WTC11 (cell line): Measurements from ENCODE around the gene SMIM20. TPM values are rescaled to one million over a fixed set of nuclear protein-coding genes. Genes with fewer than 3 reads are reported as not detected.

Experiments used
- ATAC-seq: fragments of 200-7000 bp; cut with Tn5 transposase; 2 replicates; pipeline ENCODE4 v1.10.0; 2021; ENCODE audit warnings: mild to moderate bottlenecking, moderate library complexity
- CTCF ChIA-PET: fragments of 300-600 bp; sonication (Branson Sonifier 250); formaldehyde crosslinking; loops from one replicate; lab custom pipeline; 2021; ENCODE audit warnings: antibody characterized with exemption; lab: Charles Lee
- POLR2A ChIA-PET: fragments of 350-600 bp; sonication (Branson Sonifier 250); formaldehyde crosslinking; loops from one replicate; lab custom pipeline; 2021; ENCODE audit warnings: antibody characterized with exemption; lab: Charles Lee
- DNase-seq: peaks from one replicate; pipeline ENCODE4 v3.0.0; 2021; ENCODE audit warnings: low spot score
- H3K27ac Mint-ChIP-seq: 2 replicates; pipeline ENCODE4 v1.8.0; 2021; ENCODE audit warnings: mixed read lengths
- H3K27me3 Mint-ChIP-seq: 2 replicates; pipeline ENCODE4 v1.8.0; 2021; ENCODE audit warnings: low read depth, mild to moderate bottlenecking, moderate library complexity, mixed read lengths
- H3K36me3 Mint-ChIP-seq: 2 replicates; pipeline ENCODE4 v1.8.0; 2021; ENCODE audit warnings: mixed read lengths
- H3K4me1 Mint-ChIP-seq: 2 replicates; pipeline ENCODE4 v1.8.0; 2022; ENCODE audit warnings: mixed read lengths
- H3K4me3 Mint-ChIP-seq: 2 replicates; pipeline ENCODE4 v1.8.0; 2021; ENCODE audit warnings: mild to moderate bottlenecking, moderate library complexity, mixed read lengths
- H3K9me3 Mint-ChIP-seq: 2 replicates; pipeline ENCODE4 v1.8.0; 2021; ENCODE audit warnings: mixed read lengths
- ESRRA ChIP-seq: sonication (generic); formaldehyde crosslinking; IDR thresholded peaks from 2 replicates; pipeline ENCODE4 v1.8.1; 2022; ENCODE audit warnings: mild to moderate bottlenecking, missing genetic modification reagents, borderline replicate concordance
- GRHL2 ChIP-seq: fragments of 250-450 bp; sonication (Bioruptor Pico); IDR thresholded peaks from 2 replicates; pipeline ENCODE4 v1.8.0; 2022; ENCODE audit warnings: mild to moderate bottlenecking, moderate library complexity; ENCODE audit not compliant: insufficient replicate concordance, severe bottlenecking
- KAT7 ChIP-seq: sonication (generic); formaldehyde crosslinking; IDR thresholded peaks from 2 replicates; pipeline ENCODE4 v1.8.1; 2023; ENCODE audit warnings: missing genetic modification reagents, mild to moderate bottlenecking, borderline replicate concordance
- MYBL2 ChIP-seq: sonication (generic); formaldehyde crosslinking; IDR thresholded peaks from 2 replicates; pipeline ENCODE4 v1.8.1; 2023; ENCODE audit warnings: mild to moderate bottlenecking, moderate library complexity, missing genetic modification reagents
- OVOL2 ChIP-seq: fragments of 250-450 bp; sonication (Bioruptor Pico); IDR thresholded peaks from 2 replicates; pipeline ENCODE4 v1.9.0; 2021; ENCODE audit warnings: mild to moderate bottlenecking, borderline replicate concordance
- PRRX2 ChIP-seq: fragments of 250-450 bp; sonication (Bioruptor Pico); IDR thresholded peaks from 2 replicates; pipeline ENCODE4 v1.8.0; 2021; ENCODE audit warnings: mild to moderate bottlenecking
- RORB ChIP-seq: fragments of 250-450 bp; sonication (Bioruptor Pico); IDR thresholded peaks from 2 replicates; pipeline ENCODE4 v1.9.0; 2021; ENCODE audit warnings: mild to moderate bottlenecking
- SMAD3 ChIP-seq: sonication (generic); formaldehyde crosslinking; IDR thresholded peaks from 2 replicates; pipeline ENCODE4 v1.8.0; 2022; ENCODE audit warnings: missing genetic modification reagents, mild to moderate bottlenecking, borderline replicate concordance
- SMAD4 ChIP-seq: sonication (generic); formaldehyde crosslinking; IDR thresholded peaks from 2 replicates; pipeline ENCODE4 v1.8.0; 2022; ENCODE audit warnings: mild to moderate bottlenecking, missing genetic modification reagents
- TEAD1 ChIP-seq: sonication (generic); formaldehyde crosslinking; IDR thresholded peaks from 2 replicates; pipeline ENCODE4 v1.8.0; 2022; ENCODE audit warnings: mild to moderate bottlenecking, missing genetic modification reagents
- ZNF219 ChIP-seq: sonication (generic); formaldehyde crosslinking; IDR thresholded peaks from 2 replicates; pipeline ENCODE4 v1.8.0; 2023; ENCODE audit warnings: missing genetic modification reagents, mild to moderate bottlenecking, borderline replicate concordance
- ZNF232 ChIP-seq: sonication (generic); formaldehyde crosslinking; IDR thresholded peaks from 2 replicates; pipeline ENCODE4 v1.8.0; 2022; ENCODE audit warnings: mild to moderate bottlenecking, missing genetic modification reagents
- ZNF263 ChIP-seq: sonication (generic); formaldehyde crosslinking; IDR thresholded peaks from 2 replicates; pipeline ENCODE4 v1.8.1; 2022; ENCODE audit warnings: low read depth, mild to moderate bottlenecking, moderate library complexity, missing genetic modification reagents
- ZNF671 ChIP-seq: fragments of 250-450 bp; sonication (Bioruptor Pico); IDR thresholded peaks from 2 replicates; pipeline ENCODE4 v1.8.0; 2021; ENCODE audit warnings: mild to moderate bottlenecking
- total RNA-seq: library from RNA; stranded (reverse); gene quantifications from 3 replicates; pipeline ENCODE4 v1.2.3, GENCODE V29; 2021
- TF ChIP-seq, protein P1 (sequence below): fragments of 250-450 bp; sonication (Bioruptor Pico); conservative IDR thresholded peaks from 2 replicates; pipeline ENCODE4 v1.9.0; 2021; ENCODE audit warnings: mild to moderate bottlenecking
- TF ChIP-seq, protein P2 (sequence below): sonication (generic); formaldehyde crosslinking; IDR thresholded peaks from 2 replicates; pipeline ENCODE4 v1.8.1; 2022; ENCODE audit warnings: mild to moderate bottlenecking, moderate library complexity, missing genetic modification reagents
- TF ChIP-seq, protein P3 (sequence below): fragments of 250-450 bp; sonication (Bioruptor Pico); IDR thresholded peaks from 2 replicates; pipeline ENCODE4 v1.9.0; 2021; ENCODE audit warnings: moderate library complexity, mild to moderate bottlenecking, inconsistent platforms, borderline replicate concordance
- TF ChIP-seq, protein P4 (sequence below): fragments of 250-450 bp; sonication (Bioruptor Pico); IDR thresholded peaks from 2 replicates; pipeline ENCODE4 v1.8.0; 2021; ENCODE audit warnings: mild to moderate bottlenecking
- TF ChIP-seq, protein P5 (sequence below): sonication (generic); formaldehyde crosslinking; IDR thresholded peaks from 2 replicates; pipeline ENCODE4 v1.8.1; 2023; ENCODE audit warnings: mild to moderate bottlenecking, missing genetic modification reagents
- TF ChIP-seq, protein P6 (sequence below): sonication (generic); formaldehyde crosslinking; IDR thresholded peaks from 2 replicates; pipeline ENCODE4 v1.8.1; 2022; ENCODE audit warnings: missing genetic modification reagents, borderline replicate concordance
- TF ChIP-seq, protein P7 (sequence below): fragments of 250-450 bp; sonication (Bioruptor Pico); IDR thresholded peaks from 2 replicates; pipeline ENCODE4 v1.9.0; 2021; ENCODE audit warnings: mild to moderate bottlenecking, borderline replicate concordance
- TF ChIP-seq, protein P8 (sequence below): sonication (generic); formaldehyde crosslinking; IDR thresholded peaks from 2 replicates; pipeline ENCODE4 v1.8.0; 2022; ENCODE audit warnings: mild to moderate bottlenecking, missing genetic modification reagents
- TF ChIP-seq, protein P9 (sequence below): sonication (generic); formaldehyde crosslinking; IDR thresholded peaks from 2 replicates; pipeline ENCODE4 v1.8.0; 2022; ENCODE audit warnings: mild to moderate bottlenecking, missing genetic modification reagents

SMIM20 gene
- total RNA-seq, 1 experiment from 2014 or later: 39.4 TPM

DNA sequence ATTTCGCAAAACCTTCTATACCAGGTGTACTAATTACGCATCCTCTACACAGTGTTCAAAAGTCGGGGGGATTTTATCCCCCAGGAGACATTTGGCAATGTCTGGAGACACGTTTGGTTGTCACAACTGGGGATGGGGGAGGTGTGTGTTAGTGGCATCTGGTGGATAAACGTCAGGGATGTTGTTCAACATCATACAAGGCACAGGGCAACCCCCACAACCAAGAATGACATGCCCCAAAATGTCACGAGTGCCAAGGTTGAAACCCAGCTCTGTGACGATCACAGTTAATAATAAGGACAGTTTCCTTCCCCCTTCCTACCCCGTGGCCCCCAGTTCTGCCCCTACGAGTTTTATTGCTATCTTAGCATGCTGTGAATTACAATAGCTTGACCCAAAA, 35.3 kb upstream of the SMIM20 start (continued):
- TF ChIP-seq, protein P1, sequence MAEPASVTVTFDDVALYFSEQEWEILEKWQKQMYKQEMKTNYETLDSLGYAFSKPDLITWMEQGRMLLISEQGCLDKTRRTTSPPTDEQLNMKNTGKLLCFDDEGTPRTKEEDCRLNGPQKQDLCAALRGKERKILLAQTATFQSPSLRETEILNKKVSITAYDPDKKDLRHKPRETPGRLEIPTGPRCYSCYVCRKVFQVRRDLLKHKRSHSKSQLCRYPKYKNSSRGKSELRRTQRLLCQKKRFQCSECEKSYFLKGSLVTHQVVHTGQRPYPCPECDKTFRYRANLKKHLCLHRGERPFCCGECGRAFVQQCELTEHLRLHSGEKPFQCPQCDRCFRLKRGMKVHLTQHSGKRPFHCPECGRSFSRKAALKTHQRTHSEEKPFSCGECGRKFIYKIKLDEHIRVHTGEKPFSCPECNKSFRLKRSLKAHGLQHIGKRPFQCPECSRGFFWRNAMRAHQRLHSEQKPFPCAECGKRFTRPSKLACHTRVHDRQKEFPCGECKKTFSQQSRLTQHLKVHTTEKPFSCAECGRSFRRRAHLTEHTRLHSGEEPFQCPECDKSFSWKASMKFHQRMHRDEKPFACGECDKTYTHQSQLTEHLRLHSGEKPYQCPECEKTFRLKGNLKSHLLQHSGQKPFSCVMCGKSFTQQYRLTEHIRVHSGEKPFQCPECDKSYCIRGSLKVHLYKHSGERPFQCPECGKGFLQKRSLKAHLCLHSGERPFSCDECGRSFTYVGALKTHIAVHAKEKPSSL (CRISPR knock-in tag): no peak
- no peak for TF ChIP-seq KAT7 (CRISPR knock-in tag)
- no peak for TF ChIP-seq ESRRA (CRISPR knock-in tag)
- TF ChIP-seq, protein P2, sequence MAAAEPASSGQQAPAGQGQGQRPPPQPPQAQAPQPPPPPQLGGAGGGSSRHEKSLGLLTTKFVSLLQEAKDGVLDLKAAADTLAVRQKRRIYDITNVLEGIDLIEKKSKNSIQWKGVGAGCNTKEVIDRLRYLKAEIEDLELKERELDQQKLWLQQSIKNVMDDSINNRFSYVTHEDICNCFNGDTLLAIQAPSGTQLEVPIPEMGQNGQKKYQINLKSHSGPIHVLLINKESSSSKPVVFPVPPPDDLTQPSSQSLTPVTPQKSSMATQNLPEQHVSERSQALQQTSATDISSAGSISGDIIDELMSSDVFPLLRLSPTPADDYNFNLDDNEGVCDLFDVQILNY (CRISPR knock-in tag): no peak
- TF ChIP-seq SMAD4 (CRISPR knock-in tag): no peak

DNA sequence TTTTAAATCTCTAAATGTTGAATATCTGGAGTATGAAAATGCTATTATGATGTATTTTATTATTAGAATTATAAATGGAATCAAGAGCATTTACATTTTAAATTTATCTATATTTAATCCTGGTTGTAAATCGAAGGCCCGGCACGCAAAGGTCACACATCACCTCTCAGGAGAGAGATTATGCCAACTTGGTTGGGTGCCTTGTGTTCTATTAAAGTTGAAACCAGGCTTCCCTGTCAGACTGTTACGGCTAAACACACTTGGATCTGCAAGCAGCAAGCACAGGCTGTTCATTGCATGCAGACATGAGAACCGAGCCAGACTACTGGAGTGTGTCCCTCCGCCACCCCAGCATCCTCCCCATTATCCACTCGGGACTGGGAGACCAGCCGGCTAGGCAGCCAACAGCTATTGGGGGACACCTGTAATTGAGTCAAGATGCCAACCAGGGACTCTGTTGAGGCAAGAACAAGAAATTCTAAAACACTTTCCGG, 34.9 kb upstream of the SMIM20 start:
- H3K9me3 Mint-ChIP-seq: peaks cover 4% of the 10 kb centered on the region; the same call in 1 of the 2 replicates
- ChIA-PET POLR2A (no interaction called here), CTCF (no interaction called here)
- no peaks in the 10 kb centered on the region; the same call in 1 of the 2 replicates for H3K4me1 Mint-ChIP-seq
- H3K27me3 Mint-ChIP-seq: no peaks in the 10 kb centered on the region; the same call in 1 of the 2 replicates
- no peak overlapping the region for H3K27ac Mint-ChIP-seq
- ATAC-seq (no peak), DNase-seq (no peak)
- no peaks in the 10 kb centered on the region for H3K36me3 Mint-ChIP-seq
- H3K4me3 Mint-ChIP-seq: no peak overlapping the region
- TF ChIP-seq, protein P3, sequence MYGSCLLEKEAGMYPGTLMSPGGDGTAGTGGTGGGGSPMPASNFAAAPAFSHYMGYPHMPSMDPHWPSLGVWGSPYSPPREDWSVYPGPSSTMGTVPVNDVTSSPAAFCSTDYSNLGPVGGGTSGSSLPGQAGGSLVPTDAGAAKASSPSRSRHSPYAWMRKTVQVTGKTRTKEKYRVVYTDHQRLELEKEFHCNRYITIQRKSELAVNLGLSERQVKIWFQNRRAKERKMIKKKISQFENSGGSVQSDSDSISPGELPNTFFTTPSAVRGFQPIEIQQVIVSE: no peak
- TF ChIP-seq OVOL2: no peak
- no peak for TF ChIP-seq GRHL2
- TF ChIP-seq, protein P4, sequence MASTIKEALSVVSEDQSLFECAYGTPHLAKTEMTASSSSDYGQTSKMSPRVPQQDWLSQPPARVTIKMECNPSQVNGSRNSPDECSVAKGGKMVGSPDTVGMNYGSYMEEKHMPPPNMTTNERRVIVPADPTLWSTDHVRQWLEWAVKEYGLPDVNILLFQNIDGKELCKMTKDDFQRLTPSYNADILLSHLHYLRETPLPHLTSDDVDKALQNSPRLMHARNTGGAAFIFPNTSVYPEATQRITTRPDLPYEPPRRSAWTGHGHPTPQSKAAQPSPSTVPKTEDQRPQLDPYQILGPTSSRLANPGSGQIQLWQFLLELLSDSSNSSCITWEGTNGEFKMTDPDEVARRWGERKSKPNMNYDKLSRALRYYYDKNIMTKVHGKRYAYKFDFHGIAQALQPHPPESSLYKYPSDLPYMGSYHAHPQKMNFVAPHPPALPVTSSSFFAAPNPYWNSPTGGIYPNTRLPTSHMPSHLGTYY: no peak
- TF ChIP-seq, protein P5, sequence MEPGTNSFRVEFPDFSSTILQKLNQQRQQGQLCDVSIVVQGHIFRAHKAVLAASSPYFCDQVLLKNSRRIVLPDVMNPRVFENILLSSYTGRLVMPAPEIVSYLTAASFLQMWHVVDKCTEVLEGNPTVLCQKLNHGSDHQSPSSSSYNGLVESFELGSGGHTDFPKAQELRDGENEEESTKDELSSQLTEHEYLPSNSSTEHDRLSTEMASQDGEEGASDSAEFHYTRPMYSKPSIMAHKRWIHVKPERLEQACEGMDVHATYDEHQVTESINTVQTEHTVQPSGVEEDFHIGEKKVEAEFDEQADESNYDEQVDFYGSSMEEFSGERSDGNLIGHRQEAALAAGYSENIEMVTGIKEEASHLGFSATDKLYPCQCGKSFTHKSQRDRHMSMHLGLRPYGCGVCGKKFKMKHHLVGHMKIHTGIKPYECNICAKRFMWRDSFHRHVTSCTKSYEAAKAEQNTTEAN (CRISPR knock-in tag): no peak
- TF ChIP-seq, protein P6, sequence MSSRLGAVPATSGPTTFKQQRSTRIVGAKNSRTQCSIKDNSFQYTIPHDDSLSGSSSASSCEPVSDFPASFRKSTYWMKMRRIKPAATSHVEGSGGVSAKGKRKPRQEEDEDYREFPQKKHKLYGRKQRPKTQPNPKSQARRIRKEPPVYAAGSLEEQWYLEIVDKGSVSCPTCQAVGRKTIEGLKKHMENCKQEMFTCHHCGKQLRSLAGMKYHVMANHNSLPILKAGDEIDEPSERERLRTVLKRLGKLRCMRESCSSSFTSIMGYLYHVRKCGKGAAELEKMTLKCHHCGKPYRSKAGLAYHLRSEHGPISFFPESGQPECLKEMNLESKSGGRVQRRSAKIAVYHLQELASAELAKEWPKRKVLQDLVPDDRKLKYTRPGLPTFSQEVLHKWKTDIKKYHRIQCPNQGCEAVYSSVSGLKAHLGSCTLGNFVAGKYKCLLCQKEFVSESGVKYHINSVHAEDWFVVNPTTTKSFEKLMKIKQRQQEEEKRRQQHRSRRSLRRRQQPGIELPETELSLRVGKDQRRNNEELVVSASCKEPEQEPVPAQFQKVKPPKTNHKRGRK (CRISPR knock-in tag): no peak
- no peak for TF ChIP-seq SMAD3 (CRISPR knock-in tag)
- no peak for TF ChIP-seq MYBL2 (CRISPR knock-in tag)
- no peak for TF ChIP-seq ZNF671 (CRISPR knock-in tag)
- no peak for TF ChIP-seq RORB (CRISPR knock-in tag)
- TF ChIP-seq, protein P7, sequence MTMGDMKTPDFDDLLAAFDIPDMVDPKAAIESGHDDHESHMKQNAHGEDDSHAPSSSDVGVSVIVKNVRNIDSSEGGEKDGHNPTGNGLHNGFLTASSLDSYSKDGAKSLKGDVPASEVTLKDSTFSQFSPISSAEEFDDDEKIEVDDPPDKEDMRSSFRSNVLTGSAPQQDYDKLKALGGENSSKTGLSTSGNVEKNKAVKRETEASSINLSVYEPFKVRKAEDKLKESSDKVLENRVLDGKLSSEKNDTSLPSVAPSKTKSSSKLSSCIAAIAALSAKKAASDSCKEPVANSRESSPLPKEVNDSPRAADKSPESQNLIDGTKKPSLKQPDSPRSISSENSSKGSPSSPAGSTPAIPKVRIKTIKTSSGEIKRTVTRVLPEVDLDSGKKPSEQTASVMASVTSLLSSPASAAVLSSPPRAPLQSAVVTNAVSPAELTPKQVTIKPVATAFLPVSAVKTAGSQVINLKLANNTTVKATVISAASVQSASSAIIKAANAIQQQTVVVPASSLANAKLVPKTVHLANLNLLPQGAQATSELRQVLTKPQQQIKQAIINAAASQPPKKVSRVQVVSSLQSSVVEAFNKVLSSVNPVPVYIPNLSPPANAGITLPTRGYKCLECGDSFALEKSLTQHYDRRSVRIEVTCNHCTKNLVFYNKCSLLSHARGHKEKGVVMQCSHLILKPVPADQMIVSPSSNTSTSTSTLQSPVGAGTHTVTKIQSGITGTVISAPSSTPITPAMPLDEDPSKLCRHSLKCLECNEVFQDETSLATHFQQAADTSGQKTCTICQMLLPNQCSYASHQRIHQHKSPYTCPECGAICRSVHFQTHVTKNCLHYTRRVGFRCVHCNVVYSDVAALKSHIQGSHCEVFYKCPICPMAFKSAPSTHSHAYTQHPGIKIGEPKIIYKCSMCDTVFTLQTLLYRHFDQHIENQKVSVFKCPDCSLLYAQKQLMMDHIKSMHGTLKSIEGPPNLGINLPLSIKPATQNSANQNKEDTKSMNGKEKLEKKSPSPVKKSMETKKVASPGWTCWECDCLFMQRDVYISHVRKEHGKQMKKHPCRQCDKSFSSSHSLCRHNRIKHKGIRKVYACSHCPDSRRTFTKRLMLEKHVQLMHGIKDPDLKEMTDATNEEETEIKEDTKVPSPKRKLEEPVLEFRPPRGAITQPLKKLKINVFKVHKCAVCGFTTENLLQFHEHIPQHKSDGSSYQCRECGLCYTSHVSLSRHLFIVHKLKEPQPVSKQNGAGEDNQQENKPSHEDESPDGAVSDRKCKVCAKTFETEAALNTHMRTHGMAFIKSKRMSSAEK (CRISPR knock-in tag): no peak
- TF ChIP-seq ZNF219 (CRISPR knock-in tag): no peak
- TF ChIP-seq ZNF263 (CRISPR knock-in tag): no peak
- TF ChIP-seq ZNF232 (CRISPR knock-in tag): no peak
- TF ChIP-seq, protein P8, sequence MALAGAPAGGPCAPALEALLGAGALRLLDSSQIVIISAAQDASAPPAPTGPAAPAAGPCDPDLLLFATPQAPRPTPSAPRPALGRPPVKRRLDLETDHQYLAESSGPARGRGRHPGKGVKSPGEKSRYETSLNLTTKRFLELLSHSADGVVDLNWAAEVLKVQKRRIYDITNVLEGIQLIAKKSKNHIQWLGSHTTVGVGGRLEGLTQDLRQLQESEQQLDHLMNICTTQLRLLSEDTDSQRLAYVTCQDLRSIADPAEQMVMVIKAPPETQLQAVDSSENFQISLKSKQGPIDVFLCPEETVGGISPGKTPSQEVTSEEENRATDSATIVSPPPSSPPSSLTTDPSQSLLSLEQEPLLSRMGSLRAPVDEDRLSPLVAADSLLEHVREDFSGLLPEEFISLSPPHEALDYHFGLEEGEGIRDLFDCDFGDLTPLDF (CRISPR knock-in tag): no peak
- TF ChIP-seq PRRX2 (CRISPR knock-in tag): no peak
- TF ChIP-seq, protein P9, sequence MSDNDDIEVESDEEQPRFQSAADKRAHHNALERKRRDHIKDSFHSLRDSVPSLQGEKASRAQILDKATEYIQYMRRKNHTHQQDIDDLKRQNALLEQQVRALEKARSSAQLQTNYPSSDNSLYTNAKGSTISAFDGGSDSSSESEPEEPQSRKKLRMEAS: no peak
- TF ChIP-seq TEAD1 (CRISPR knock-in tag): no peak
